NB4 (cell line): Measurements from ENCODE around the gene NDUFS6.
A peak's percentile ranks its signal among the peaks of the same experiment; 100 is the strongest.

Experiments
- DNase-seq: peaks from one replicate; pipeline ENCODE4 v3.0.0; 2010; ENCODE audit warnings: low read depth
- H3K4me3 ChIP-seq: one replicate; pipeline ENCODE4 v1.5.1; 2011; ENCODE audit warnings: mild to moderate bottlenecking, low read depth, low read length, moderate library complexity
- MYC ChIP-seq: IDR thresholded peaks from 2 replicates; pipeline ENCODE4 v1.6.1; 2011; ENCODE audit warnings: low read depth, low read length
- POLR2A ChIP-seq: IDR thresholded peaks from 2 replicates; pipeline ENCODE4 v1.6.1; 2011; ENCODE audit warnings: mild to moderate bottlenecking; ENCODE audit not compliant: insufficient read length; ENCODE audit errors: extremely low read depth
- TF ChIP-seq, protein P1 (sequence below): IDR thresholded peaks from 2 replicates; pipeline ENCODE4 v1.6.1; 2011; ENCODE audit warnings: low read depth, low read length
- TF ChIP-seq, protein P2 (sequence below): IDR thresholded peaks from one replicate; pipeline ENCODE4 v1.5.1; 2012; ENCODE audit warnings: low read depth, low read length

The NDUFS6 gene

DNA sequence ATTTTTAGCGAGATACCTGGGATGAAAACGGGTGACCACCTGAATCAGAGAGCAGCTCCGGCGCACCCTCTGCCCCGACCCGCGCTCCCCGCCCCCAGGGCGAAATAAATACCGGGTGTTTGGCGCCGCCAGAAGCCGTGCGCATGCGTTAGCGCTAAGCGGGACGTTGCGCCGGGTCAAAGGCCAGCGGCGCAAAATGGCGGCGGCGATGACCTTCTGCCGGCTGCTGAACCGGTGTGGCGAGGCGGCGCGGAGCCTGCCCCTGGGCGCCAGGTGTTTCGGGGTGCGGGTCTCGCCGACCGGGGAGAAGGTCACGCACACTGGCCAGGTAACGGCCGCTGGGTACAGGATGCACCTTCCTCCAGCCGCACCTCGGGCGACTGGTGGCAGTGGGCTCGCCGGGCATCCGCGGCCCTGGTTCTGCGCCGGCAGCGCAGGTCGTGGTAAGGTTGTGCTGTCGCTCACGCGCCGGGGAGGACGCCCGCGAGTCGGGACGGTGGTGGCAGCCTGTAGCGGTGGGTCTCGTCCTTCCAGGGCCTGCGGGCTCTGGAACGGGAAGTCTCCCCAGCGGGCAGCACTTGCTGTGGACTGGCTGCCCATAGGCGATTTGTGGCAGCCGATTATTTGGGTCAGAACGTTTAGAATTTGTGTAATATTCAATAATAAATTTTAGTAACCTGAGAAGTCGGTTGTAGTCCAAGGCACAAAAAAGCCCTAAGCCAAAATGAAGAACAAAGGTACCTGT is at the start of gene NDUFS6:
Gene NDUFS6 (plus strand): TSS at position 186 of the 745 bp plus-strand sequence. CDS start 11 bp downstream, at position 197.
- peak within 1 kb of the TSS; percentile 75 for H3K4me3 ChIP-seq
- peak; percentile 86 for DNase-seq
- peak; percentile 89 for TF ChIP-seq POLR2A
- TF ChIP-seq, protein P1, sequence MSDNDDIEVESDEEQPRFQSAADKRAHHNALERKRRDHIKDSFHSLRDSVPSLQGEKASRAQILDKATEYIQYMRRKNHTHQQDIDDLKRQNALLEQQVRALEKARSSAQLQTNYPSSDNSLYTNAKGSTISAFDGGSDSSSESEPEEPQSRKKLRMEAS = peak; percentile 57; the same call in 1 of the 2 replicates
- peak; percentile 72 for TF ChIP-seq MYC
- TF ChIP-seq, protein P2, sequence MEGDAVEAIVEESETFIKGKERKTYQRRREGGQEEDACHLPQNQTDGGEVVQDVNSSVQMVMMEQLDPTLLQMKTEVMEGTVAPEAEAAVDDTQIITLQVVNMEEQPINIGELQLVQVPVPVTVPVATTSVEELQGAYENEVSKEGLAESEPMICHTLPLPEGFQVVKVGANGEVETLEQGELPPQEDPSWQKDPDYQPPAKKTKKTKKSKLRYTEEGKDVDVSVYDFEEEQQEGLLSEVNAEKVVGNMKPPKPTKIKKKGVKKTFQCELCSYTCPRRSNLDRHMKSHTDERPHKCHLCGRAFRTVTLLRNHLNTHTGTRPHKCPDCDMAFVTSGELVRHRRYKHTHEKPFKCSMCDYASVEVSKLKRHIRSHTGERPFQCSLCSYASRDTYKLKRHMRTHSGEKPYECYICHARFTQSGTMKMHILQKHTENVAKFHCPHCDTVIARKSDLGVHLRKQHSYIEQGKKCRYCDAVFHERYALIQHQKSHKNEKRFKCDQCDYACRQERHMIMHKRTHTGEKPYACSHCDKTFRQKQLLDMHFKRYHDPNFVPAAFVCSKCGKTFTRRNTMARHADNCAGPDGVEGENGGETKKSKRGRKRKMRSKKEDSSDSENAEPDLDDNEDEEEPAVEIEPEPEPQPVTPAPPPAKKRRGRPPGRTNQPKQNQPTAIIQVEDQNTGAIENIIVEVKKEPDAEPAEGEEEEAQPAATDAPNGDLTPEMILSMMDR = no peak

- H3K4me3 ChIP-seq = no peak overlapping the region
- TF ChIP-seq POLR2A (no peak), MYC (no peak)
- TF ChIP-seq, protein P1 = no peak
- TF ChIP-seq, protein P2 = no peak
- DNase-seq = no peak
These were observed 49.1 kb upstream of the NDUFS6 start for GRCh38 chr5:1751864-1752822.

DNA sequence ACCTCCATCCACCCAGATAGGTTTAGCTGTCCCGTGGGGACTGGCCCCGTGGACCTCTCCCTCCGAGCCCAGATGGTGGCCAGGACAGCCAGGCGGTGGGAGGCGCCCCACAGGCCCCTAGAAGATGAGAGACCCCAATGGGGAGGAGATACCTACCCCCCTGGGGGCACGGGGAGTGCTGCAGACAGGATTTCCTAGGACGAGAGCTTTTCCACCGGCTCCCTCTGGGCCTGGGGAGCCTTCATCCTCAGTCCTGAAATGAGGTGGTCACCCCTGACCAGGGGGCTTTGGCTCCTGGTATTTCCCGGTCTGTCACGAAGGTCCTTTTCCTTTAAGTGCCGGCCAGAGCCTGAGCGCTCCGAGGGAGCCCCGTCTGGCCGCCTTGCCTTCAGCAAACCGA is 48.3 kb upstream of the NDUFS6 start:
- no peak overlapping the region for H3K4me3 ChIP-seq
- DNase-seq = no peak
- TF ChIP-seq, protein P2 = no peak
- TF ChIP-seq MYC (no peak), POLR2A (no peak)
- TF ChIP-seq, protein P1 = no peak

- H3K4me3 ChIP-seq = no peak overlapping the region
- DNase-seq = no peak
- no peak for TF ChIP-seq MYC
- TF ChIP-seq, protein P1 = no peak
- TF ChIP-seq POLR2A = no peak
- TF ChIP-seq, protein P2 = no peak
These were observed 47.7 kb upstream of the NDUFS6 start for GRCh38 chr5:1753490-1753889.

DNA sequence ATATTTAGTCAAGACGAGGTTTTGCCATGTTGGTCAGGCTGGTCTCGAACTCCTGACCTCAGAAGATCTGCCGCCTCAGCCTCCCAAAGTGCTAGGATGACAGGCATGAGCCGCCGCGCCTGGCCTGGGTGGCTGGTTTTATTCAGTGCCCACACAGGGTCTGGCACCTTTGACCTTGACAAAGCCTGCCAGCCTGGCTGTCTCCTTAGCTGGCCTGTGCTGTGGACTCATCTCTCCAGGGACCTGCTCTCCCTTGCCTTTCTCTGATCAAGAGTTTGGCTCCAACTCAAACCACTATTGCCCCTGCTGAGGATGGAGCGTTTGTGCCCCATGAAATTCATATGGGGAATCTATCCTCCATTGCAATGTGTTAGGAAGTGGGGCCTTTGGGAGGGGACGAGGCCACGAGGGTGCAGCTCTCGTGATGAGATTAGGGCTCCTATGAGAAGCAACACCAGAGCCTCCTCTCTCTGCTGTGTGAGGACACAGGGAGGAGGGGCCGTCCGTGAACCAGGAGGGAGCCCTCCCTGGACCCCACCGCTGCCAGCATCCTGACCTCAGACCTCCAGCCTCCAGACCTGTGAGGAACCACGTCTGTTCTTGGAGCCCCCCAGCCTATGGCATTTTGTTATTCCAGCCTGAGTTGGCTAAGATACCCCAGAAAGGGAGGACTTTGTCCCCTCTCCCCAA is 46.5 kb upstream of the NDUFS6 start:
- DNase-seq = no peak
- TF ChIP-seq, protein P1 = no peak
- TF ChIP-seq POLR2A (no peak), MYC (no peak)
- TF ChIP-seq, protein P2 = no peak
- H3K4me3 ChIP-seq = no peak overlapping the region
